ENCODE data around the gene LRRC31.

DNA sequence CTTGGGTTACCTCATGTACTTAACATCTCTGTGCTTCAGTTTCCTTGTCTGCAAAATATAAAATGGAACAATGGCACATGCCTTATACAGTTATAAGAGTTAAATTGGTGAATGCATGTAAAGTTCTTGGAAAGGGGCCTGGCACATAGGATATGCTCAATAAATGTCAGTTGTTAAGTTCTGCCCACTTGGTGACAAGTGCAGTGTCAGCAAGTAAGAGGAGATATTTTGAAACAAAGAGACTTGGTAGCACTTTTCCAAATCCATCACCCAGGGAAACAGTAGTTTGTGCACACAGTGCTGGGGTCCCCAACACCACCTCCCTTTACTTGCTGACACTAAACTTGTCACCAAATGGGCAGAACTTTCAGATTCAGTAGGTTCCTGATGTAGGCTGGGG is 19.1 kb downstream of the LRRC31 start:
- TF ChIP-seq, protein P1, sequence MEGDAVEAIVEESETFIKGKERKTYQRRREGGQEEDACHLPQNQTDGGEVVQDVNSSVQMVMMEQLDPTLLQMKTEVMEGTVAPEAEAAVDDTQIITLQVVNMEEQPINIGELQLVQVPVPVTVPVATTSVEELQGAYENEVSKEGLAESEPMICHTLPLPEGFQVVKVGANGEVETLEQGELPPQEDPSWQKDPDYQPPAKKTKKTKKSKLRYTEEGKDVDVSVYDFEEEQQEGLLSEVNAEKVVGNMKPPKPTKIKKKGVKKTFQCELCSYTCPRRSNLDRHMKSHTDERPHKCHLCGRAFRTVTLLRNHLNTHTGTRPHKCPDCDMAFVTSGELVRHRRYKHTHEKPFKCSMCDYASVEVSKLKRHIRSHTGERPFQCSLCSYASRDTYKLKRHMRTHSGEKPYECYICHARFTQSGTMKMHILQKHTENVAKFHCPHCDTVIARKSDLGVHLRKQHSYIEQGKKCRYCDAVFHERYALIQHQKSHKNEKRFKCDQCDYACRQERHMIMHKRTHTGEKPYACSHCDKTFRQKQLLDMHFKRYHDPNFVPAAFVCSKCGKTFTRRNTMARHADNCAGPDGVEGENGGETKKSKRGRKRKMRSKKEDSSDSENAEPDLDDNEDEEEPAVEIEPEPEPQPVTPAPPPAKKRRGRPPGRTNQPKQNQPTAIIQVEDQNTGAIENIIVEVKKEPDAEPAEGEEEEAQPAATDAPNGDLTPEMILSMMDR (conservative IDR thresholded peaks at IDR 0.05; ENCODE audit: low read depth, low read length), result no peak
- no peak for TF ChIP-seq EZH2 (IDR thresholded peaks at IDR 0.05; ENCODE audit: borderline replicate concordance, low read depth, low read length, poor library complexity, severe bottlenecking)

All from A673 (cell line).